HG02885 (cell line): ENCODE data around the gene MPND.
"Not testable (repeated sequence)": the region's sequence is repeated elsewhere in the genome, so short reads cannot be mapped to it uniquely, and the experiment has no call there.

ENCODE experiments used
- ATAC-seq: cut with Tn5 transposase; IDR thresholded peaks from one replicate; pipeline ENCODE4 v1.9.1; 2021; ENCODE audit warnings: mild to moderate bottlenecking; ENCODE audit not compliant: unreplicated experiment, poor library complexity

The MPND gene

GRCh38 chr19:4345342-4346019 is 2.1 kb downstream of the MPND start:
- no peak for ATAC-seq

DNA sequence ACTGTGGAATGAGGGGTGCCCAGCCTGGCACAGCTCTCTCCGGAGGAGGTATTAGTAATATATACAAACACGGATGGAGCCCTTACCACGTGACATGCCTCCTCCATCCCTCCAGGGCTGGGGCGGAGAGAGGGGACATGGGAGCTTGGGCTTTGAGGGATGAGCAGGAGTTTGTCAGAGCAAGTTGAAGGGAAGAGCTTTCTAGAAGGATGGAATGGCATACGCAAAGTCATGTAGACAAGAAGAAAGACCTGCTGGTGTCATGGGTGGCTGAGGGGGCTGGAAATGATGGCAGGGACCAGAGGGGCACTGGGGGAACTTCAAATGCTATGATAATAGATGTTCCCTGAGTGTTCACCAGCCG is 2.6 kb downstream of the MPND start:
- no peak for ATAC-seq

GRCh38 chr19:4347521-4347920 is 4.2 kb downstream of the MPND start:
- no peak for ATAC-seq

DNA sequence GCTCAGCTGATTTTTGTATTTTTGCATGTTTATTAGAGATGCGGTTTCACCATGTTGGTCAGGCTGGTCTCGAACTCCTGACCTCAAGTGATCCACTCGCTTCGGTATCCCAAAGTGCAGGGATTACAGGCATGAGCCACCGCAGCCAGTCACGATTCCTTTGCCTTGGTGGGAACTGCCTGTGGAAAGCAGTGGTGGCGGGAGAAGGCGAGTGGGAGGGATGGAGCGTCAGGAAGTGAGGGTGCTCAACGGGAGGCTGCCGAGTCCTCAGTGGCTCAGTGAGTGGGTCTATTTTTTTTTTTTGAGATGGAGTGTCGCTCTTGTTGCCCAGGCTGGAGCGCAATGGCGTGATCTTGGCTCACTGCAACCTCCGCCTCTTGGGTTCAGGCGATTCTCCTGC is 5.9 kb downstream of the MPND start:
- not testable (repeated sequence) for ATAC-seq

DNA sequence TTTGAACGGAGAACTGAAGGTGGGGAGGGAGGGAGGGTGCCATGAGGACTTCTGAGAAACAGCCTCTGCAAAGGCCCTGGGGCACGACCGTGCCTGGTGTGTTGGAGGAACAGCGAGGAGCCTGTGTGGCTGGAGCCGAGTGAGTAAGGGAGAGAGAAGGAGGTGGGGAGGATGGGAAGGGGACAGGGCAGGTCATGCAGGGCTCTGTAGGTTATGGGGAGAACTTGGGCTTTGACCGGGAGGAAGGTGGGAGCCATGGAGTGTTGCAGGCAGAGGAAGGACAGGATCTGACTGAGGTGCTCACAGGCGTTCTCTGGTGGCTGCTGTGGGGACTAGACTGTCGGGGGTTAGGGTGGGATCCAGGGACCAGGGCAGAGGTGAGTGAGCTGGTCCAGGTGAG is 6.7 kb downstream of the MPND start:
- no peak for ATAC-seq

DNA sequence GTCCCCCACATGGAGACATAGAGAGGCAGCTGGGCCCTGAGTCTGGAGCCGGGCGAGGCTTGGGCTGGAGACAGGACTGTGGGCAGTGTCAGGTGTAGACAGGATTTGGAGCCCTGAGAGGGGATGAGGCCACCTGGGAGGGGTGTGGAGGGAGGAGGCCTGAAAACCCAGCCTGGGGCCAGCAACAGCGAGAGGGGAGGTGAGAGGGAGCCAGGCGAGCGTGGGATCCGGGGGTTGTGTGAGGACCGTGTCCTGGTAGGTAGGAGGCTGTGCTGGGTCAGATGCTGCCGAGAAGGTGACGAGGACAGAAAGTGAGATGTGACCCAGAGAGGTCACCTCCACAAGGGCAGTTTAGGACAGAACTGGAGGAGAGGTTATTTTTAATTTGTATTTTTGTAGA is 7.4 kb downstream of the MPND start:
- no peak for ATAC-seq

GRCh38 chr19:4352701-4353121 is 9.3 kb downstream of the MPND start:
- no peak for ATAC-seq

DNA sequence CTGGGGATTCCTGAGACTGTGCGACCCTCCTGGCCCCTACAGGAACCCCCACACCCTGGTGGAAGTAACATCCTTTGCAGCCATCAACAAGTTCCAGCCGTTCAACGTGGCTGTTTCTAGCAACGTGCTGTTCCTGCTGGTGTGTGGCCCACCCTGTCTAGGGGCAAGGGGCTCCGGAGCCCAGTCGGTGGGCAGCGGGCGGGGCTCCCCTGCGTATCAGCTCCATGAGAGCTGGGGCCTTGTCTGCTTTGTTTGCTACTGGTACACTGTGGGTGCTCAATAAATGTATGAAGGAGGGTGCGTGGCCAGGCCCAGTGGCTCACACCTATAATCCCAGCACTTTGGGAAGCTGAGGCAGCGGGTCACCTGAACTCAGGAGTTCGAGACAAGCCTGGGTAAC is 10.9 kb downstream of the MPND start:
- ATAC-seq = no peak

DNA sequence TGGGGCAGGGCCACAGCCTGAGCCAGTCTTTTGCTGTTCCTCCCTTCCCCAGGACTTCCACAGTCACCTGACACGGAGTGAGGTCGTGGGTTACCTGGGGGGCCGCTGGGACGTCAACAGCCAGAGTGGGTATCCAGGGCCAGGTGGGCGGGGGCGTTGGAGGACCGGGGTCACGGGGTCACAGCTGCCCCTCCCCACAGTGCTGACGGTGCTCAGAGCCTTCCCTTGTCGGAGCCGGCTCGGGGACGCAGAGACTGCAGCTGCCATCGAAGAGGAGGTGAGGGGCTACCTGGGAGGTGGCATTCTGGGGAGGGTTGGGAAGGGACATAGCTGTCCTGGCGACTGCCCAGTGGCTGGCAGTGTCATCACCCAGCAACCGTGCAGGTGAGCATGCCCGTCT is 11.5 kb downstream of the MPND start:
- no peak for ATAC-seq

GRCh38 chr19:4357095-4357797 is 13.9 kb downstream of the MPND start:
- ATAC-seq = no peak

GRCh38 chr19:4357921-4358326 is 14.6 kb downstream of the MPND start:
- no peak for ATAC-seq

DNA sequence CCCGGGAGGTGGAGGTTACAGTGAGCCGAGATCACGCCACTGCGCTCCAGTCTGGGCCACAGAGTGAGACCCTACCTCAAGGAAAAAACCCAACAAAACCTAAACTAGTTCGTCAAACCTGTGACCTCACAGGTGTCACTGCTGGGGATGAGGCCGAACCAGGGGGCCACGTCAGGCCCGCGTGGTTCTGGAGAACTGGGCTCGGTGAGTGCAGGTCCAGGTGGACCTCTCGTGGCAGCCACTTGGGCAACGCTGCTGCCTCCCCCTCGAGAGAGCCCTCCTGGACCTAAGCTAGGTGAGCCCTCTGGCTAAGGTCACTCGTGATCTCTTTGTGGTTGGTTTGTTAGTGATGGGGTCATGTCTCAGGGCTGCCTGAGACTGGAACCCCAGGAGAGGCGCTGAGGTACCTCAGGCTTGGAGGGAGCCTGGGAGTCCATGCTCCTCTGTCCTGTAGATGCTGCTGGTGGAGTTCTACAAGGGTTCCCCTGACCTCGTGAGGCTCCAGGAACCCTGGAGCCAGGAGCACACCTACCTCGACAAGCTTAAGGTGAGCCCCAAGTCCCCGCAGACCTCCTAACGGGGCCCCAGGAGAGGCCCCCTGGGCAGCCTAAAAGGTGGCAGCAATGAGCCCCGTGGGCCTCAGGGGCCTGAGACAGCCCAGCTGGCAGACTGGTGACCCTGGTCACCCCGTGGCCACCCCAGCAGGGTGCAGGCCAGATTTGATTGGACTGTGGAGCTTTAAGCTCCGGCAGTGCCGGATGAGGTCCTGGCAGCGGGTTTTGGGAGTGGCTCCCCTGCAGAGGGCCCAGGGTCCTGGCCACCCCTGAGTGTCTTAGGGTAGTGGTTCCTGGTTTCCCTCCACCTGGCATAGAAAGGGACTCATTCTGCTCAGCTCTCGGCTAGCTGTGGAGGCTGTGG is 15.6 kb downstream of the MPND start:
- no peak for ATAC-seq

- no peak for ATAC-seq
These were observed 16.3 kb downstream of the MPND start for GRCh38 chr19:4359627-4360000.

DNA sequence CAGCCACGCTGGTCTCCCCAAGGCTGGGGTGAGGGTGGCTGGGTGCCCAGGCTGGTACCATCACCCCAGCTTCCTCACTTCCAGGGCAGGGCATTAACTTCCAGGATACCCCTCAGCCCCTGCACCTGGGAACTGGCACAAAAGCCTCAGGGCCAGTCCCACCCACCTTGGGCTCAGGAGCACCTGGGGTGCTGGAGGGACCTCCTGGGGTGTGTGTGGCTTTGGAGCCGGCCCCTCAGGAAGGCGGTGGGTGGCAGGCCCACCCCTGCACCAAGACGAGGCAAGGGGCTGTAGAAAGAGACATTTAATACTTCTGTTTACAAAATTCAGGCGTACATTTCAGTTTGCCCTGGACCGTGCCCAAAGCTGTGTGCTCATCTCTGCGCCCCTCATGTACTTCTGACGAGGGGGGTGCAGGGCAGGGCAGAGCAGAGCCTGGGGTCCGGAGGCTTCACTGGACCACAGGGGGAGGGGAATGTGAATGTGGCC is 16.8 kb downstream of the MPND start:
- ATAC-seq = no peak

GRCh38 chr19:4360641-4361151 is 17.3 kb downstream of the MPND start:
- no peak for ATAC-seq

- no peak for ATAC-seq
These were observed 18.0 kb downstream of the MPND start for GRCh38 chr19:4361152-4362046.

- no peak for ATAC-seq
These were observed 18.9 kb downstream of the MPND start for GRCh38 chr19:4362101-4362828.

GRCh38 chr19:4362831-4363545 is 19.6 kb downstream of the MPND start:
- no peak for ATAC-seq
